Heart left ventricle (tissue), 16 donors: ENCODE data around the gene ANKRD40CL. TPM values are rescaled to one million over a fixed set of nuclear protein-coding genes. Genes with fewer than 3 reads are reported as not detected.

ENCODE experiments used
- ATAC-seq, 4 donors: fragments of 200-7000 bp; cut with Tn5 transposase; one replicate each; pipeline ENCODE4 v1.9.1; 2020 to 2022; ENCODE audit warnings: moderate library complexity in 4 of 4, mild to moderate bottlenecking in 3 of 4, moderate number of reproducible peaks in 1 of 4
- DNase-seq, 5 donors: peaks; one replicate each; pipeline ENCODE4 v3.0.0-alpha.2; 2020
- H3K27ac ChIP-seq, 12 donors: fragments of 200-600 bp; sonication (generic) in 4 of 12; one replicate each; pipeline versions ENCODE4 v1.5.0 to v1.8.0; 2016 to 2022; ENCODE audit warnings: mild to moderate bottlenecking in 2 of 12
- H3K27me3 ChIP-seq, 9 donors: fragments of 200-600 bp; sonication (generic) in 2 of 9; one replicate each; pipeline versions ENCODE4 v1.5.1 to v1.8.0; 2016 to 2022; ENCODE audit warnings: mild to moderate bottlenecking in 3 of 9
- H3K36me3 ChIP-seq, 9 donors: fragments of 200-600 bp; sonication (generic) in 2 of 9; one replicate each; pipeline versions ENCODE4 v1.5.0 to v1.8.0; 2018 to 2022; ENCODE audit warnings: mild to moderate bottlenecking in 2 of 9
- H3K4me1 ChIP-seq, 12 donors: fragments of 200-600 bp; sonication (generic) in 4 of 12; one replicate each; pipeline versions ENCODE4 v1.5.0 to v1.8.0; 2016 to 2022; ENCODE audit warnings: mild to moderate bottlenecking in 3 of 12
- H3K4me3 ChIP-seq, 12 donors: fragments of 200-600 bp; sonication (generic) in 4 of 12; one replicate each; pipeline versions ENCODE4 v1.5.0 to v1.8.0; 2017 to 2022; ENCODE audit warnings: mild to moderate bottlenecking in 9 of 12, moderate library complexity in 4 of 12
- H3K9me3 ChIP-seq, 12 donors: fragments of 200-600 bp; sonication (generic) in 4 of 12; one replicate each; pipeline versions ENCODE4 v1.5.0 to v1.8.0; 2016 to 2022; ENCODE audit warnings: mild to moderate bottlenecking in 1 of 12
- POLR2A ChIP-seq, 2 donors: fragments of 450-650 bp; IDR thresholded peaks; one replicate each; pipeline ENCODE4 v1.6.1; 2017; ENCODE audit warnings: antibody characterized with exemption in 2 of 2, mild to moderate bottlenecking in 2 of 2, moderate library complexity in 2 of 2
- WGBS, 4 donors: extraction: QIAGEN DNeasy Blood & Tissue Kit in 2 of 4; methylation state at CpG; one replicate each; pipeline versions ENCODE4 v1.1.5 to v1.1.7; 2013 to 2018; 5-methylcytosine and 5-hydroxymethylcytosine counted together
- intact Hi-C, 10 donors: fragments of 100-400 bp; cut with DNase I; formaldehyde crosslinking; loops; one replicate each; pipeline versions ENCODE4 v1.11.1 to v1.14.2; 2022
- polyA plus RNA-seq, 2 donors: library from polyadenylated mRNA; stranded (reverse); fragments of 200-250 nt; gene quantifications; one replicate each; pipeline ENCODE4 v1.2.3, GENCODE V29; 2013
- total RNA-seq, 9 donors: library from RNA; depleted of rRNA in 2 of 9; stranded (reverse); fragments of >200 nt in 2 of 9; fragmentation: NEBNext Ultra II Directional in 3 of 9; extraction: Animal tissue kit (Norgen Biotek cat#: 25700) in 3 of 9; gene quantifications; one replicate each; pipeline versions ENCODE4 v1.1.0 to v1.2.4, GENCODE V29; 2016 to 2023
- TF ChIP-seq, protein P1 (sequence below), 12 donors: fragments of 200-600 bp; sonication (generic) in 4 of 12; IDR thresholded peaks; one replicate each; pipeline versions ENCODE4 v1.5.0 to v1.8.0; 2018 to 2022; ENCODE audit warnings: antibody characterized with exemption in 12 of 12, mild to moderate bottlenecking in 5 of 12
- donor health status: ischemic (EF 13 %, LVEDD 7.1; RV severe dilation, severe dysfunction).
- donor health status: healthy with polysubstance abuse.
- donor health status: DM: no; HTN: yes; CAD: no.
- donor health status: DM: no; HTN: no; CAD: no.
- donor health status: ischemic (EF 25% LVEDD 6.9; RV normal size, moderate dysfunction).
- donor health status: ischemic (EF 25% LVEDD 5.7; RV mildly dilated, moderate dysfunction).
- donor health status: healthy.
- donor health status: DM: yes; HTN: yes; CAD: no.
- donor health status: ischemic (EF 35%, LVEDD 5.7; RV mildly dilated, moderate dysfunction).
- donor health status: nonischemic (EF 11% LVEDD 7.7; RV severe dilation, severe dysfunction).
- donor health status: DM: yes; HTN: yes; CAD: no.
- donor health status: PGD.
- donor health status: ischemic (EF 29% LVEDD 5.4; RV normal size, mild dysfunction).
- donor health status: nonischemic (EF 23%, LVEDD 6.1; RV moderate dilation, normal function).

The ANKRD40CL gene
- total and polyA plus RNA-seq, 11 donors = not detected

DNA sequence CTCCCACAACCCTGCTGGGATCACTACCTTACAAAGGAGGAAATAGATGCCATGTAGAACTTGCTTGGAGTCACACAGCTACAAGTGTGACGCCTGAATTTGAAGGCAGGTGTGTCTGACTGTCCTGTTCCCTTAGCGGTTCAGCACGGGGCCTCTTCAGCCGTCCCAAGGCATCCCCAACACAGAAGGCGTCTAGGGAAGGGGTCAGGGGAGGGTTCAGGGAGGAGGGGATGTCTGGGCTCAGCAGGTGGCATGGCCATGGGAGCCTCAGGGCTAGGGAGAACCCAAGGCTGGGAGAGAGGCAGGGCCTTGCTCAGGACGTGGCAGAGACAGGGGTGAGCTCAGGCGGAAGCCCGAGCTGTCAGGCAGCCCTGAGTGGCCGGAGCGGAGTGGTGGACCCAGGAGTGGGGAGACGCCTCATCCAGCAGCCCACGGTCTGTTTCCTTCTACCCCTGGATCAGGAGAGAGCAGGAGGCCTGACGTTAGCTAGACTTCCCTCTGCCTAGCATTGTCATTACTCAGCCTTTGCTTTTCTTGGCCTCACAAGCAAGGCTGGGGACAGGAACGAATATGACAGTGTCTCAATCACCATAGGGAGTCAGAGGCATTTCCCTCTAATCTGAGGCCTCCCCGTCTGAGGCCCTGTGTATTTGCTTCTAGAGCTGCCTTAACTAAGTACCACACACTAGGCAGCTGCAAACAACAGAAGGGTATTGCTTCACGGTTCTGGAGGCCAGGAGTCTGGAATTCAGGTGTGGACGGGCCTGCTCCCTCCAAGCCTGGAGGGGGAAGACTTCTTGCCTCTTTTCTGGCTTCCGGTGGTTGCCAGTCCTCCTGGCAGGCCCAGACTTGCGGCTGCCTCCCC, 31.3 kb upstream of the ANKRD40CL start:
- no peak overlapping the region for H3K4me3 ChIP-seq
- H3K27me3 ChIP-seq = no peaks in the 10 kb centered on the region
- no peak overlapping the region for H3K27ac ChIP-seq
- no peaks in the 10 kb centered on the region for H3K9me3 ChIP-seq
- TF ChIP-seq, protein P1, sequence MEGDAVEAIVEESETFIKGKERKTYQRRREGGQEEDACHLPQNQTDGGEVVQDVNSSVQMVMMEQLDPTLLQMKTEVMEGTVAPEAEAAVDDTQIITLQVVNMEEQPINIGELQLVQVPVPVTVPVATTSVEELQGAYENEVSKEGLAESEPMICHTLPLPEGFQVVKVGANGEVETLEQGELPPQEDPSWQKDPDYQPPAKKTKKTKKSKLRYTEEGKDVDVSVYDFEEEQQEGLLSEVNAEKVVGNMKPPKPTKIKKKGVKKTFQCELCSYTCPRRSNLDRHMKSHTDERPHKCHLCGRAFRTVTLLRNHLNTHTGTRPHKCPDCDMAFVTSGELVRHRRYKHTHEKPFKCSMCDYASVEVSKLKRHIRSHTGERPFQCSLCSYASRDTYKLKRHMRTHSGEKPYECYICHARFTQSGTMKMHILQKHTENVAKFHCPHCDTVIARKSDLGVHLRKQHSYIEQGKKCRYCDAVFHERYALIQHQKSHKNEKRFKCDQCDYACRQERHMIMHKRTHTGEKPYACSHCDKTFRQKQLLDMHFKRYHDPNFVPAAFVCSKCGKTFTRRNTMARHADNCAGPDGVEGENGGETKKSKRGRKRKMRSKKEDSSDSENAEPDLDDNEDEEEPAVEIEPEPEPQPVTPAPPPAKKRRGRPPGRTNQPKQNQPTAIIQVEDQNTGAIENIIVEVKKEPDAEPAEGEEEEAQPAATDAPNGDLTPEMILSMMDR (IDR thresholded peaks at IDR 0.05) = no peak
- TF ChIP-seq POLR2A (IDR thresholded peaks at IDR 0.05) = no peak
- H3K36me3 ChIP-seq = no peaks in the 10 kb centered on the region
- WGBS, 4 donors = 88 to 92% (median 89%) methylated on average over 19 of the region's 19 CpGs
- peak in 1 of 4 donors; percentile 16 for ATAC-seq
- intact Hi-C loops = no loop called here
- no peak for DNase-seq
- H3K4me1 ChIP-seq = peaks cover 0 to 9% (median 2%) of the 10 kb centered on the region in 12 donors

DNA sequence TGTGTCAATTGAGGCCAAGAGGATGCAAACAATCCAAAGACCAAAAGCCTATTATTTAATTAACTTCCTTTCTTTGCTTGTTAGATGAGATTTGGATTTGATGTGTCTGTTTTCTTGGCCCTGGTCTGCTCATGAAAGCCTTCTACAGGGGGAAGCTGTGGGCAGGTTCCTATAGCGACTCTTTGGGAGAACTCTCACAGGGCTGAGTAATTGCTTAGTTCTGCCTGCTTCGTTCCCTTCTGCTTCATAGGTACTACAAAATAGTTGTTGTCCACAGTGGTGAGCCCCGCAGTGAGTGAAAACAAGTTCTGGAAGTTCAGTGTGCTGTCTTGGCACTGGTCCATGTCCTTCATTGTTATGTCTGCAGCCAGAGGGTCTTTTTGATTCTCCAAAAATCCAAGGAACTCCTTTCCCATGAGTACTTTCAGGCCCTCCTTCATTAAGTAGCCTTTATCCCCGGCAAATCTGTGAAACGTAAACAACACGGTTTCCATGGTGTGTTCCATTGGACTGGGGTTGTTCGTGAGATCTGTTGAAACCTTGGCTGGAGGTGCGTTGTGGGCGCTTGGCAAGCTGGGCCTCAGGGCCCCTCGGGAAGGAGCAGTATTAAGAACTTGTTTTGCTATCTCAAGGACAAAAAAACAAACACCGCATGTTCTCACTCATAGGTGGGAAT, 30.0 kb upstream of the ANKRD40CL start:
- Histone ChIP-seq H3K9me3 (no peaks in the 10 kb centered on the region), H3K27ac (no peak overlapping the region), H3K27me3 (no peaks in the 10 kb centered on the region), H3K4me3 (no peak overlapping the region), H3K4me1 (peaks cover 0 to 9% (median 2%) of the 10 kb centered on the region in 12 donors), H3K36me3 (no peaks in the 10 kb centered on the region)
- 52 to 68% (median 60%) methylated on average over 10 to 11 of the region's 11 CpGs for whole genome bisulfite sequencing, 4 donors
- ATAC-seq = no peak
- no peak for DNase-seq
- intact Hi-C loops = no loop called here
- no peak for TF ChIP-seq POLR2A (IDR thresholded peaks at IDR 0.05)

DNA sequence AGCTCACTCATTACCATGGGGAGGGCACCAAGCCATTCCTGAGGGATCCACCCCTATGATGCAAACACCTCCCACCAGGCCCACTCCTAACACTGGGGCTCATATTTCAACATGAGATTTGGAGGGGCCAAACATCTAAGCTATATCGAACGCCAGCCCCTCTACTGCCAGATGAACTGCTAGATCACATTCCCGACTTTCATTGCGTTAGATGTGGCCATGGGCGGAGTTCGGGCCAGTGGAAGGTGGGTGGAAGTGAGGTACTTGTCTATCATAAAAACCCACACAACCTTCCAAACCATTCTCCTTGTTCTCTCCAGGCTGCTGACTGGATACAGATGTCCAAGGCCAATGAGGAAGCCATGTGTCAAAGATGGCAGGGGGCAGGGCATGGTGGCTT, 27.0 kb upstream of the ANKRD40CL start:
- no peak for TF ChIP-seq POLR2A (IDR thresholded peaks at IDR 0.05)
- TF ChIP-seq, protein P1 (IDR thresholded peaks at IDR 0.05) = no peak
- Histone ChIP-seq H3K4me1 (peaks cover 0 to 11% (median 4%) of the 10 kb centered on the region in 12 donors), H3K27me3 (no peaks in the 10 kb centered on the region), H3K27ac (no peak overlapping the region), H3K4me3 (no peak overlapping the region), H3K36me3 (no peaks in the 10 kb centered on the region), H3K9me3 (no peaks in the 10 kb centered on the region)
- intact Hi-C loops = no loop called here
- DNase-seq (no peak), ATAC-seq (no peak)
- 92 to 95% (median 94%) methylated on average over 6 of the region's 6 CpGs for WGBS, 4 donors

DNA sequence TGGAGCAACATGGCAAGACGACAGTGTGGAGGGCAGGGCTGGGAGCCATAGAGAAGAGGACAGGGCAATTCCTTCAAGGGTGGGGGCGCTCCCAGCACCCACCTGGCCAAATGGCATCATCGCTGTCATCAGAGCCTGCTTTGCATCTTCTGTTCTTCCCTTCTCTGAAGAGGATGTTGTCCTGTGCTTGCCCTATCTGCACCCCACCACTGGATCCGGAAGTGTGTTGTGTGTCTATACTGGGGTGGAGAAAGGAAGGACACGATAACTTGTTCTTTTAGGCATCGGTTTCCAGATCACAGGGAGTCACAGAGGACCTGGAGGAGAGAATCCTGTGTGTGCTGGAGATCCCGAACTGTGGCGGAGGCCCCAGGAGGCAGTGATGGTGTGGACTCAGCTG, 25.7 kb upstream of the ANKRD40CL start:
- no peak for ATAC-seq
- no peak for TF ChIP-seq POLR2A (IDR thresholded peaks at IDR 0.05)
- TF ChIP-seq, protein P1 (IDR thresholded peaks at IDR 0.05) = no peak
- intact Hi-C loops = no loop called here

More for the DNA sequence above, 25.7 kb upstream of the ANKRD40CL start:
- WGBS, 4 donors = 90 to 94% (median 93%) methylated on average over 8 of the region's 8 CpGs
- H3K9me3 ChIP-seq = no peaks in the 10 kb centered on the region
- no peaks in the 10 kb centered on the region for H3K27me3 ChIP-seq
- peaks cover 0 to 11% (median 4%) of the 10 kb centered on the region in 12 donors for H3K4me1 ChIP-seq
- H3K27ac ChIP-seq = peak overlapping the region in 1 of 12 donors; percentile 24
- no peak for DNase-seq
- H3K36me3 ChIP-seq = no peaks in the 10 kb centered on the region
- H3K4me3 ChIP-seq = no peak overlapping the region
